SHP77 treated with DMSO at 0.1 percent for 48 hours (cell line): ENCODE measurements around the gene GLIS1.
"Not testable (repeated sequence)": the region's sequence is repeated elsewhere in the genome, so short reads cannot be mapped to it uniquely, and the experiment has no call there.

Source experiments
- DNase-seq: peaks from one replicate; lab custom pipeline; 2025; lab: John Stamatoyannopoulos, UW

The GLIS1 gene

DNA sequence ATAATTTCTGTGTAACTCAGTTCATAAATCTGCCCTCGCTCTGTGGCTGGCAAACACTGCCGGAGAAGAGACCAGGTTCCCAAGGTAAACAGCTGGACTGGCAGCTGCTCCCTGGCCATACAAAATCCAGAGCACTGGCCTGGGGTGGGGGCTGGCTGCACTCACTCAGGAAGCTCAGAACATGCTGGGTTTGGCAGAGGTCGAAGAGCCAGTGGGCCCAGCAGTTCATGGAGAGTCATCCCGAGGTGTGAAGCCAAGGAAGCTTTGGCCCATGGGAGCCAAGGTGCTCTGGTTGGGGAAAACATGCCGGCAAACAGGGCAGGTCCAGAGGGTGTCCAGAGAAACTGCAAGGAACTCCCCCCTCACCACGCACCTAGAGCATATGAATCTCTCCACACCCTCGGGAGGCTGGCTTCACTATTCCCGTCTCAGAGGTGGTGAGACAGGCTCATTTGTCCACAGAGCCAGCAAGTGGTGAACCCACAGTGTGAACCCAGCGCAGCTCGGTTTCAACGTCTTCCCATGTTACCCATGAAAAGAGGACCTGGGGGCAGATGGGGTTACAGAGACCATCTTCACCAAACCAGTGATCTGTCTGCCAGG, 177.4 kb downstream of the GLIS1 start:
- peak; percentile 25 for DNase-seq

DNA sequence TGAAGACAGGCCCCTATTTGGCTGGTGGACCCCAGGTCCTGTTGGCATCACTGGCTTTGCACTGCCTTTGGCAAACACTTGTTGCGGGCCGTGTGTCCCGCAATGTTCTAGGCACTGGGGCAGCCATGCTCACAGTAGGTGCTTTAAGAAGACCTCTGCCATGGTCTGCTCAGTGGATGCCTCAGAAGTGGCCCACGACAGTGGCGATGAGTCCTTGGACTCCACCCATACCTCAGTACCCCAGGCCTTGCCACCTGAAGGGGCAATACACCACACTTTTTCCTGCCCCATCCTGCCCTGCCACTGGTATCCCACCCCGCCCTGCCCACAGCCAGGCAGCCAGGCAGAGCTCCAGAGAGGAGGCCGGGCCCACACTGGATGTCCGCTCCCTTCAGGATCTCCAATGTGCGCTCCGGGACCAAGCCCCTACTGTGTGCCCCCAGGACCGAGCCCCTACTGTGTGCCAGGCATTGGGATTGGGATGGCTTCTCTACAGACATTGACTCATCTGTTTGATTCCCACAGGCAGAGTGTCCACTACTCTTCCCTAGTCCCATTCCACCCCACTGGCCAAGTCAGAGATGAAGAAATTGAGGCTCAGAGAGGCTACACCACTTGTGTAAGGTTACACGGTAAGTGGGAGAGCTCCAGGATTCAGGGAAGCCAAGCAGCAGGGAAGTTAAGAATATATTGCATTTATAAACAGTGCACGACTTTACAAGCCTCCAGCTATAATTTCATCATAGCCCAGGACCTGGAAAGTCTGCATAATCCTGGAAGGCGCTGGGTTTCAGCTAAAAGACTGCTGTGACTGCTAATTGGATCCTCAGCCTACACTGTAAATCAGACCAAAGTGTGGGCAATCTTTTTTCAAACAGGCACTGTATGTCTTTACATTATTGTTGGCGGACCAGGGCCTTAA, 178.1 kb downstream of the GLIS1 start:
- no peak for DNase-seq

DNA sequence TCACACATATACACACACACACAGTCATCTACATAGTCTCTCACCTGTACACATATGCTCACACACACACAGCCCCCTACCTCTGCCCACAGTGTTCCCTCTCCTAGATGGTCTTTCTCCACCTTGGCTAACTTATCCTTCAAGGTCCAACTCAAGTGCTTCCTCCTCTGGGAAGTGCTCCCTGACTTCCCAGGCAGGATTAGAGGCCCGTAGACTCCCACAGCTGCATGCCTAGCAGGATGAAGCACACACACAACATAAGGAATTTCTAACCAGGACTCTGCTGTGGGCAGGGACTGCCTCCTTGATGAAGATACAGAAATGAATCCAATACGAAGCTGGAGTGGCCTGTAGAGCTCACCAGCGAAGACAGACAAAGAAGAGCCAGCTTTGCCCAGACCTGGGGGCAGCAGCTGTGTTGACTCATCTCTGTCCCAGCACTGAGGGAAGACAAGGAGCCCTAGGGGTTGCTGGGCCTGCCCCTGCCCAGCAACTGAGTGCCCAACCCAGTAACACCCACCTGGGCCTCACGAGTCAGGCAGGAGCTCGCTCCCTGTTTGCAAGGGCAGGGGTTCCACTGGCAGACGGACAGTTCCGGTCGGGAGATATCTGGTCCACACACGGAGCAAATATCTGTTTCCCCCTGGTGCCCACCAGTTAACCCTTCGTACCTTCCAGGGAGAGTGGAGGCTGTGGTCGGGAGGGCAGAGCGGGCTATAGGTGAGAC, 178.9 kb downstream of the GLIS1 start:
- DNase-seq, result no peak

DNA sequence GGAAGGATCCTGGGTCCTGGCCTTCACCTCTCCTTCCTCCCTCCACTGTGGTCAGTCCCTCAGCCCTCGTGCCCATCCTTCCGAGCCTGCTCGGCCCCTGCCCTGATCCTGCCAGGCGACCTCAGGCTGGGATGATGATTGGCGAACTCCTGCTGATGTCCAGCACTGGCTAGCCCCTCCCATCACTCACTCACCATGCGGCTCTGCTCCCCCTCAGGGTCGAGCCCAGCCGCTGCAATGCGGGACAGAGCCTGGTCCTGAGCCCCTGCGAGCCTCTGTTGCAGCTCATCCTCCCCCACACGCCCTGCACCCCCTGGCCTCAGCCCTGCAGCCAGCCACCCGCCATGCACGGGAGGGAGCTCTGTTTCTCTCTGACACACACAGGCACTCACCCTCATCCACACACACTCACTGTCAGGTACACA, 179.6 kb downstream of the GLIS1 start:
- DNase-seq, result no peak

DNA sequence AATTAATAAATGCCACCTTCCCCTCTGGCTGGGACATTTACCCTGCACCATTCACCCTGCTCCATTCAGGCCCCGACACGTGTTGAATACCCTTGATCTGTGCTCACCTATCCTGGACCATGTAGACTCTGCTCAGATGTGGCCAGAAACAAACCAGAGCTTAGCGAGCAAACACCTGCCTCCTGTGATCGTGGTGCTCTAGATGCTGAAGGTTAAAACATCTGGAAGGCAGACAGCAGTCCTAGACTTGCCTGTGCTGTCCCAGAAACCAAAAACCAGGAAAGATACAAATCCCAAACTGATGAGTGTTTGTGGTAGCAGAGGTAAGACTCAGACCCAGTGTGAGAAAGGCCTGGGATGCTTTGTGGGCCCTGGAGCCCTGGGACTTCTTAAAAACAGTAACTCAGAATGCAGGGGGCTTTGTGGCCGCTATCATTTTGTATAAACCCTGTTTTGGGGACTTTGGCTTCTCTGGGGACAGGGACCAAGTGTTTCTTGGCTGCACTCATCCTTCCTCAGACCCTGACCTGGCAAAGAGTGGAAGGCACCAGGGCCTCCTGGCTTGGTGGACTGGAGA, 180.1 kb downstream of the GLIS1 start:
- no peak for DNase-seq

DNA sequence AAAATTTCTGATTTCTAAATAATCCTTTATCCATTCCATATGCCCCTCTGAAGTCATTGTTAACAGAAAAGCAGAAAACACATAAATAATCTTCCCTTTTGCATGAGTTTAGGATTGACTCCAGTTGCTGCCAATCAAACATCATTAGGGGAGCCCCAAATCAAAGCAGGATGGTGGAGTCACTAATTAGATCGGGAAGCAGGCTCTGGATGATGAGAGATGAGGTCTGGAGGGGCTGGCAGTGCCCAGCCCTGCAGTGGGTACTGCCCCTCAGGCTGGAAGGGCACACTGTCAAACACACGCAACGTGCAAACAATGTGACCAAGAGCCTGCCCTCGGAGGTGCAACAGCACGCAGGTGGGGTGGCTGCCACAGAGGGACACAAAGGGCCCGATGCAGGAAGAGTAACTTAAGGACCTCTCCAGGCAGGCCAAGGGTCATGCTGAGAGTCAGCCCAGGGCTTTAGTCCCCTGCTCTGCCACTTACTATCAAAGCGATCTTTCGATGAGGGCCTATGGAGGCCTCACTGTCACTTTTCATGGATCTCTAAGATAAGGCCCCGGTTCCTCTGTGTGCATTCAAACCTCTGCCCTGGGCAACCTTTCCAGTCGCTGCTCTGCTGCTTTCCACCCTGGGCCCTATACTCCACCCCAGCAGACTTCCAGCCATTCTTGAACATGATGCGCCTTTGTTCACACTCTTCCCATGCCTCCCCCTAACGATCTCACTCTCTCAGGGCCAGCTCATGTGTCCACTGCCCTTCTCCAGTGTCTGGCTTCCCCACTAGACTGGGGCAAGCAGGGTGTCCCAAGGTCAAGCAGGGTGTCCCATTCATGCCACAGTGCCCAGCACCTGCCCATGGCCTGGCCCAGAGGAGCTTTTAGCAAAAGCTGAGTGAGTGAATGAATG, 180.9 kb downstream of the GLIS1 start:
- no peak for DNase-seq

DNA sequence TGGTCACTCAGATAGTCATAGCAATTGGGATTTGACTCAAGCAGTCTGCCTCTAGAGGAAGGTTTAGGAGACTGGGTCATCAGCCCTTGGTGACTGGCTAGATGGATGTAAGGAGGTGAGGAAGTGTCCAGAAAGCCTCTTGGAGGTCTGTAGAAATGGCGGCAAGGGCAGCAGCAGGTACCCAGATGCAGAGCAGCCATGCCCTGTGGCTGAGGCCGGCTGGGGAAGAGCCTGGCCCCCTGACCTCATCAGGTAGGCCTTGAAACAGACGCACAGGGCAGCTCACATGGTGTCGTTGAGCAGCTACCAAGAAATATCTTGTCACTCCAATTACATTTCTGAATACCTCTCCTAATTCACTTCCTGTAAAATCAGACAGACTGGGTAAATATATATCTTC, 181.6 kb downstream of the GLIS1 start:
- DNase-seq, result no peak

DNA sequence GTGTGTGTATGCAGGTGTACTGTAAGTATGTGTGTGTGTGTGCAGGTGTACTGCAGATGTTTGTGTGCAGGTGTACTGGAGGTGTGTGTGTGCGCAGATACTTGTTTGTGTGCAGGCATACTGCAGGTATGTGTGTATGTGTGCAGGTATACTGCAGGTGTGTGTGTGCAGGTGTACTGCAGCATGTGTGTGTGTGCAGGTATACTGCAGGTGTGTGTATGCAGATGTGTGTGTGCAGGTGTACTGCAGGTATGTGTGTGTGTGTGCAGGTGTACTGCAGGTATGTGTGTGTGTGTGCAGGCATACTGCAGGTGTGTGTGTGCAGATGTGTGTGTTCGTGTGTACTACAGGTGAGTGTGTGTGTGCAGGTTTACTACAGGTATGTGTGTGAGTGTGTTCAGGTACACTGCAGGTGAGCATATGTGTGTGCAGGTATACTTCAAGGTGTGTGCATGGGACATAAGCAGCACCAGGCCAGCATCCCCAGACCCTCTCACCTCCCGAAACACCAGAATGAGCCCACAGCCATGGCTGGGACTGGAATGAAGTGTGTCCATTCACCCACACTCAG, 182.2 kb downstream of the GLIS1 start:
- no peak for DNase-seq

DNA sequence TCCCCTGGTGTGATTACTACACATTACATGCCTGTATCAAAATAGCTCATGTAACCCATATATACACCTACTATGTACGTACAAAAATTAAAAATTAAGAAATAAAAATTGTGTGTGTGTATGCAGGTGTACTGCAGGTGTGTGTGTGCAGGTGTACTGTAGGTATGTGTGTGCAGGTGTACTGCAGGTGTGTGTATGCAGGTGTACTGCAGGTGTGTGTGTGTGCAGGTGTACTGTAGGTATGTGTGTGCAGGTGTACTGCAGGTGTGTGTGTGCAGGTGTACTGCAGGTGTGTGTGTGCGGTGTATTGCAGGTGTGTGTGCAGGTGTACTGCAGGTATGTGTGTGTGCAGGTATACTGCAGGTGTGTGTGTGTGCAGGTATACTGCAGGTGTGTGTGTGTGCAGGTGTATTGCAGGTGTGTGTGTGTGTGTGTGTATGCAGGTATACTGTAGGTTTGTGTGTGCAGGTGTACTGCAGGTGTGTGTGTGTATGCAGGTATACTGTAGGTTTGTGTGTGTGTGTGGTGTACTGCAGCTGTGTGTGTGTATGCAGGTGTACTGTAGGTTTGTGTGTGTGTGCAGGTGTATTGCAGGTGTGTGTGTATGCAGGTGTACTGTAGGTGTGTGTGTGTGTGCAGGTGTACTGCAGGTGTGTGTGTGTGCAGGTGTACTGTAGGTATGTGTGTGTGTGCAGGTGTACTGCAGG, 183.2 kb downstream of the GLIS1 start:
- DNase-seq, result not testable (repeated sequence)

DNA sequence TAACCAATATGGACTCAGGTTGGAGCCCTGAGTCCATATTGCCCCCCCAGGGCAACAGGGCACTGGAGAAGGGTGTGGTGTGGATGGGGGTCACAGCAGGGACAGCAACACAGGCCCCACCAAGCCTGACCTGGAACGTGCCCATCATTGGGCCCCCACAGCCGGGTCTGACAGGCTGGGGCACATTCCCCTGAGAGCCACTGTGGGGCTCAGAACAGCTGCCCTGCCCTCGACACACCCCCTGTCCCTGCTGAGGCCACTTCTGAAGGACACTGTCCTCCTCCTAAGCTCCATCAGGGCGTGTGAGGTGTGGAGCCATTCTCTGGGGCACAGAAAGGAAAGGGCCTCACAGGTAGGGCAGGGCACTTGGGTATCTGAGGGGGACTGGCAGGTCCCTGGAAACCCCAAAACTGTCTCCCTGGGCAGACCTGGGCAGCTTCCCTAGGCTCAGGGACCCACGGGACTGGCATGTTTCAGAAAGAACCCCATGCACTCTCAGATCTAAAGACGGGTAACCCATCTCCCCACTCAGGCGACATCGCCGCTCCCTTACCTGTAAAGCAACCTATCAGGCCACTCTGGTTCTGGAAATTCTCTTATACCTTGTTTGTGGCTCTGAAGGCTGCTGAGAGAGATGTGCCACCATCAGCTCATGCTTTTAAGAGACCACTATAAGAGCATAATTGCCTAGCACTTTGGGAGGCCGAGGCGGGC, 184.2 kb downstream of the GLIS1 start:
- no peak for DNase-seq

DNA sequence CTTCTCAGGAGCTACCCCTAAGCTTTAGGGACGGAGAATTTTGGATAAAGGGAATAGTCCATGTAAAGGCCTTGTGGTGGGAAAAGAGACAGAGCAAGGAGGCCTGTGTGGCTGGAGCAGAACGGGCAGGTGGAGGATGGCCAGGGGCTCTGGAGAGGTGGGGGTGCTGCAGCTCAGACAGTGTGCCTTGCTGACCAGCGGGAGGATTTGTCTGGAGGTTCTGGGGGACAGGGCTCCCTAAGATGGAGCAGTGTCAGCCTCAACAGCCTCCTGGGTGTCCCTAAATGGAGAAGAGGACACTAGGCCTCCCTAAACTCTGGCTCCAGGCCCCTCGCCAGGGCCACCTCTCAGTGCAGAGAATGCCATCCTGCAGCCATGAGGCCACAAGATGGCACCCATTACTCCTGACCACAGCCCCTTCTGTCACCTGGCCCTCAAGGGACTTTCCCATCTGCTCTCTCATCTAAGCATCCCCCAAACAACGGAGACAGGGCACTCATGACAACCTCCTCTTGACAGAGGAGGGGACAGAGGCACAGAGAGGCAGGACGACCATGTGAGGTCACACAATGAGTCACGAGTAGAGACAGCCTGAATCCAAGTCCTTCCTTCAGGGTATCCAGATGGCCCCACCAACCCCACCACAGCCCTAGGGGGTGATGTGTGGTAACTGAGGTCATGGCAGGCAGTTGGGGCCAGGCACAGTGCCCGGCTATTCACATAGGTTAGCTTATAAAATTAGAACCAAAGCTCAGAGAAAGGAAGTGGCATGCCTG, 185.0 kb downstream of the GLIS1 start:
- DNase-seq, result no peak

DNA sequence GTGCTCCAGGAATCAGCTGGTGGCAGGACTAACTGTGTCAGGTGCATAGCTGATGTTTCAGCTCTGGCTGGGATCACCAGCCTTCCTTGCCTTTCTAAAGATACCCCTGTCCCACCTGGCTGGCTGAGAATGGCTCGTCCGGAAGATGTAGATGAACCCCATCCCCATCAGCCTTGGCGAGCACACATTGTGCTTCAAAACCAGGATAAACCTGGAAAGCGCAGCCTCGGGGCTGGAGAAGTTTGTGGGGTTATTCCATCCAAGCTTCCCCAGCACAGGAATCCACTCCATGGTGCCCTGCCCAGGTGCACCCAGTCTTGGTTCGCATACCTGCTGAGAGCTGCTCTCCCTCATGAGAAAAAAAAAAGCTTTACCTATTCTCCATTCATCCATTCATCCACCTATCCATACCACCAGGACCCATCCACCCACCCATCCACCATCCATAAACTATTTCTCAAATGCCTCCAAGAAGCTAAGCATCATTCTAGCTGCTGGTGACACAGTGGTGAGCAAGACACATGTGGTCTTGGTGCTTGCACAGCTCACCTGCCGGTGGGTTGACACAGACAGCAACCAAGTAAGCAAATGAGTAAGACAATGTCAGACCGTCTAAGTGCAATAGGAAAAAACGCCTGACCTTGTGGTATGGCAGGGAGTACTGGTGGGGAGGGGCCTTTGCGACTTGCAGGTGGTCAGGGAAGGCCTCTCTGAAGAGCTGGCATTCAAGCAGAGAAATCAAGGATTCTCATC, 185.8 kb downstream of the GLIS1 start:
- no peak for DNase-seq

DNA sequence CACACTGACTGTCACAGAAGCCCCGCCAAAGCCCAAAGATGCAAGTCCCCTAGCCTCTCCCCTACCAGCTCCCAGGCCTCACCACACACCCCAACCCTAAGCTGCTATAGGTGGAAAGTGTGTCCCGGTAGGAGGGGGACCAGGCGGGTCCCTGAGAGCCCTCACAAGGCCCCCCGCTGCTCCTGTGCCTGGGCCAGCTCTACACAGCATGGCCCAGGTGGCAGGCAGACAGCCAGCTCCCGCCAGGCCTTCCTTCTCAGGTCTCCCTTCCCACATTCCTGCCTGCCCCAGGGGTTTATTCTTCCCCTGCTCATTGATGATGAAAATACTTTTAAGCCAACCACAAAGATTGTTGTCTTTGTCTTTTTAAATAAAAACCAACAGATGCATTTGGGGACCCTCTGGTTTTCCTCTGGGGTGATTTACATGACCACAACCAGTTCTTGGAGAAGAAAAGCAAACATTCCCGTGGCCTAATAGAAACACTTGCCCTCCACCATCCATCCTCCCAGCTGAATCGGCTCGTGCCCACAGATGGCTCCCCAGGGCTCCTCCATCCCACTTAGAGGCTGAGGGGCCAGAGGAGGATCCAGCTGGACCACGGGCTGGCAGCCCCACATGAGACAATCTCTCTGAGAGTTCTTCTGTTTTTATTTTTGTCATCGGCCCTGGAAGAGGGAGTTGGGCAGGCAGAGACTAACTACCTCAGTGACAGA, 186.7 kb downstream of the GLIS1 start:
- no peak for DNase-seq

DNA sequence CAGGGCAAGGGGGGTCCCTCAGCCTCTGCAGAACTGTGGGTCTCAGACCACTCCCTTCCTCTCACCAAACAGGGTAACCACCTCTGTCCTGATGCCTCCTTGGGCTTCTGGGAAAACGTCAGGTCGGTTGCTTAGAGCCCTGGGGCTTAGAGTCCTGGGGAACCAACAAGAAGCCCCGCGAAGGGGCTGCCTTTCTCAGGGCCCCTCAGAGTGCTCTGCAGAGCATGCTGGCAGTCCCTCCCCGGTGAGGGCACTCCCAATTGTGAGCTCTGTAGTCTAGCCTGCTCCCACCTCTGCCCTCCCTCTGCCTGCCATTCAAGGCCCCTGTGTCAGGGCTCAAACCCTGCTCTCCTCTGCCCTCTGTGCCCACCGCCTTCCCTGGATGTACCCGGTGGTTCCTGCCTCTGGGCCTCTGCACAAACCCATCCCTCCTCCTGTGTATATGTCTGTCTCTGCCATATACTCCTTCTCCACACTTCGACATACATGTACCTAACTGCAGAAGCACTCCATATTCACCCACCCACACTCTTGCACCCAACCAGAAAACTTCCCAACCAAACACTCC, 187.5 kb downstream of the GLIS1 start:
- DNase-seq, result no peak

DNA sequence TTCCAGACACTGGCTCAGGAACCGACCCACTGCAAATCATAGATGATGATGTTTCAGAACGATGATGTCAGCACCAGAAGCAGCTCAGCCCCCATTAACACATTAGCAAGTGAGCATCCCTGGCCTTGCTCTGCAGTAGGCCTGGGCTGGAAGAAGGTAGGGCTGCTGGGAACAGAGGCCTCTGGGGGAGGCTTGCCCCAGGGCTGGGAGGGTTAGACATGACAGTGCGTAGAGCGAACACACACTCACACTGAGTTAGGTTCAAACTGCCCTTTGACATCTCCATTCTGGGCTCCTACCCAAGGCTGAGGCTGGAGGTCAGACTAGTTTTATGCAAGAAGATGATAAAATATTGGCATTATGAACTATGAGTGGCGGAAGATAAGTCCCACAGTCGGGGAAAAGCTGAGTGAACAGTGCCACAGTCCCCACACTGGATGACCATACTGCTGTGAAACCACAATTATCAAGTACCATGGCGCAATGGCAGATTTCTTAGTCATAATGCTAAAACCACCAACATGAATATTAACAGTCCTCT, 188.7 kb downstream of the GLIS1 start:
- DNase-seq, result no peak

DNA sequence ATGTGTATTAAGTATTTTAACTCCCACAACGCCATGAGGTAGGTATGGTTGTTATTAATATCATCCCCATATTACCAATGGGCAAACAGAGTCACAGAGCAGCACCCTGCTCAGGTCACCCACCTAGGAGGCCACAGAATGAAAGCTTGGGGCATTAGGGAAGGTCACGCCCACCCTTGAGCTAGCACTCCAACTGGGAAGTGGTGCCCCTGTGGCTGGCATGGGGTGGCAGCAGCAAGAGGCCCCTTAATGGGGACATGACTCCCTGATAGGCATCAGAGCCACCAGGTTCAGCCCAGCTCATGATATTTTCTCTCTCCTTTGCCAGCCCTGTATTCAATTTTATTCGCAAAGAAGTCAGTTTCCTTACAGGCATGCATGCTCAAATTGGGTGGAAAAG, 189.2 kb downstream of the GLIS1 start:
- DNase-seq, result no peak

DNA sequence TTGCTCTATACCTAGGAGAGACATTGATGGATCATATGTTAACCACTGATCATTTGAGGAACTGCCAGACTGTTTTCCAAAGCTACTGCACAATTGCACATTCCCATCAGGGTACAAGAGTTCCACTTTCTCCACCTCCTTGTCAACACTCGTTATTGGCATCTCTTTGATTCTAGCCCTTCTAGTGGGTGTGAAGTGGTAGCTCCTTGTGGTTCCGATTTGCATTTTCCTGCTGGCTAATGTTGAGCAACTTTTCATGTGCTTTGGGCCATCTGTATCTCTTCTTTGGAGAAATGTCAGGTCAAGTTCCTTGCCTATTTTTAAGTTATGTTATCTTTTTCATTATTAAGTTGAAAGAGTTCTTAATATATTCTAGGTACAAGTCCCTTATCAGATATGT, 189.7 kb downstream of the GLIS1 start:
- DNase-seq, result no peak
